CD4-positive, alpha-beta T cell (primary cell): ENCODE measurements around the gene MCM8. TPM values are rescaled to one million over a fixed set of nuclear protein-coding genes. Genes with fewer than 3 reads are reported as not detected.
"Not testable (repeated sequence)": the region's sequence is repeated elsewhere in the genome, so short reads cannot be mapped to it uniquely, and the experiment has no call there.

Experiments
- ATAC-seq: fragments of 200-7000 bp; cut with Tn5 transposase; one replicate; pipeline ENCODE4 v1.10.0; 2022; ENCODE audit warnings: mild to moderate bottlenecking; ENCODE audit not compliant: poor library complexity
- CTCF ChIA-PET: fragments of 350-600 bp; sonication (Branson Sonifier 250); formaldehyde crosslinking; loops from one replicate; lab custom pipeline; 2021; ENCODE audit warnings: antibody characterized with exemption, inconsistent platforms; lab: Charles Lee
- POLR2A ChIA-PET: fragments of 350-600 bp; sonication (Branson Sonifier 250); formaldehyde crosslinking; loops from one replicate; lab custom pipeline; 2021; ENCODE audit warnings: antibody characterized with exemption, inconsistent platforms; lab: Charles Lee
- DNase-seq, 14 experiments: peaks; one replicate each; pipeline ENCODE4 v3.0.0-alpha.2; 2013 to 2020; ENCODE audit warnings: mixed read lengths in 2 of 14
- H3K27ac ChIP-seq, 2 donors: one replicate each; pipeline versions ENCODE4 v1.5.1 to v1.7.0; 2013; ENCODE audit warnings: low read length in 2 of 2, low read depth in 1 of 2, mild to moderate bottlenecking in 1 of 2
- H3K27me3 ChIP-seq, 2 experiments: 1 replicate in 1 of 2; 2 replicates in 1 of 2; pipeline versions ENCODE4 v1.6.1 to v1.7.0; 2013; ENCODE audit warnings: low read length in 2 of 2, control low read depth in 1 of 2, mild to moderate bottlenecking in 1 of 2, moderate library complexity in 1 of 2; ENCODE audit not compliant: insufficient read depth in 2 of 2, control insufficient read depth in 1 of 2
- H3K36me3 ChIP-seq: one replicate; pipeline ENCODE4 v1.6.1; 2013; ENCODE audit warnings: low read length, control low read depth; ENCODE audit not compliant: insufficient read depth
- H3K4me1 ChIP-seq: one replicate; pipeline ENCODE4 v1.6.1; 2013; ENCODE audit warnings: low read length, control low read depth; ENCODE audit not compliant: insufficient read depth
- H3K4me3 ChIP-seq: one replicate; pipeline ENCODE4 v1.5.1; 2013; ENCODE audit warnings: mild to moderate bottlenecking, low read length, moderate library complexity
- H3K9me3 ChIP-seq, 2 experiments: 1 replicate in 1 of 2; 2 replicates in 1 of 2; pipeline versions ENCODE4 v1.6.1 to v1.7.0; 2013; ENCODE audit warnings: low read length in 2 of 2, mild to moderate bottlenecking in 2 of 2, control low read depth in 1 of 2, moderate library complexity in 1 of 2; ENCODE audit not compliant: control insufficient read depth in 1 of 2, insufficient read depth in 1 of 2
- H3K27ac Mint-ChIP-seq: one replicate; pipeline ENCODE4 v1.8.0; 2020; ENCODE audit warnings: mixed read lengths
- H3K27me3 Mint-ChIP-seq: one replicate; pipeline ENCODE4 v1.8.0; 2021; ENCODE audit warnings: mixed read lengths
- H3K36me3 Mint-ChIP-seq: one replicate; pipeline ENCODE4 v1.8.0; 2021; ENCODE audit warnings: low read depth, mixed read lengths
- H3K4me1 Mint-ChIP-seq: one replicate; pipeline ENCODE4 v1.8.0; 2021; ENCODE audit warnings: low read depth, mixed read lengths
- H3K4me3 Mint-ChIP-seq: one replicate; pipeline ENCODE4 v1.8.0; 2020; ENCODE audit warnings: mild to moderate bottlenecking, mixed read lengths
- H3K9me3 Mint-ChIP-seq: one replicate; pipeline ENCODE4 v1.8.0; 2020; ENCODE audit warnings: mixed read lengths
- intact Hi-C, 2 experiments: fragments of 100-400 bp; cut with DNase I in 1 of 2; cut with micrococcal nuclease in 1 of 2; formaldehyde crosslinking; loops; one replicate each; pipeline versions ENCODE4 v1.15.1 to v1.9.0; 2023 to 2025; cut with DNase I, micrococcal nuclease
- total RNA-seq, 174 experiments: library from RNA in 2 of 174; stranded (reverse) in 2 of 174; gene quantifications; one replicate each; pipeline ENCODE4 v1.2.3 and lab custom pipeline; 2021 to 2026
- TF ChIP-seq, protein P1 (sequence below): fragments of 200-600 bp; IDR thresholded peaks from one replicate; pipeline ENCODE4 v1.8.0; 2022; ENCODE audit warnings: antibody characterized with exemption, mild to moderate bottlenecking

The MCM8 gene
- total RNA-seq, 2 experiments from 2014 or later, result 1.4 to 1.7 TPM

DNA sequence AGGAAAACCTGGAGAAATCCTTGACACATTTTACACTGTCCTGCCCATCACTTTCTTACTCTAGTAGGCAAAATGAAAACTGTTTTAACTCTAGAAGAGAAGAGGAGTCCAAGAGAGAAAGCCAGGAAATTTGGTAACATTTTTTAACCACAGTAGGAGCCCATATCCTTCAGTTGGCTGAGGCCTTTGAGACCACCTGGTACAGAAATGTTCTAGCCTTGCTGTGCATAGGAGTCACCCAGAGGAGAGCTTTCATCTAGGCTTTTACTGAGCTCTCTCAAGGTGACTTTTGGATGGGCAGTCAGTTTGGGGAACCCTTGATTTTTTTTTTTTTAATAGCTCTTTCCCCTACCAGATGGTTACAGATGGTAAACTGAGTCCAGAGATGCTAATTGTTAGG is 78.4 kb downstream of the MCM8 start:
- Mint-ChIP-seq H3K9me3 (no peaks in the 10 kb centered on the region), H3K27me3 (no peaks in the 10 kb centered on the region), H3K27ac (no peak overlapping the region), H3K36me3 (peaks cover 53% of the 10 kb centered on the region), H3K4me1 (peaks cover 56% of the 10 kb centered on the region), H3K4me3 (no peak overlapping the region)
- no peak for DNase-seq
- CTCF ChIA-PET, result no interaction called here
- Histone ChIP-seq H3K36me3 (peaks cover 28% of the 10 kb centered on the region), H3K4me3 (no peak overlapping the region), H3K4me1 (peaks cover 4% of the 10 kb centered on the region), H3K27me3 (no peaks in the 10 kb centered on the region), H3K9me3 (no peaks in the 10 kb centered on the region), H3K27ac (no peak overlapping the region)
- POLR2A ChIA-PET, result no interaction called here
- ATAC-seq, result no peak
- TF ChIP-seq, protein P1, sequence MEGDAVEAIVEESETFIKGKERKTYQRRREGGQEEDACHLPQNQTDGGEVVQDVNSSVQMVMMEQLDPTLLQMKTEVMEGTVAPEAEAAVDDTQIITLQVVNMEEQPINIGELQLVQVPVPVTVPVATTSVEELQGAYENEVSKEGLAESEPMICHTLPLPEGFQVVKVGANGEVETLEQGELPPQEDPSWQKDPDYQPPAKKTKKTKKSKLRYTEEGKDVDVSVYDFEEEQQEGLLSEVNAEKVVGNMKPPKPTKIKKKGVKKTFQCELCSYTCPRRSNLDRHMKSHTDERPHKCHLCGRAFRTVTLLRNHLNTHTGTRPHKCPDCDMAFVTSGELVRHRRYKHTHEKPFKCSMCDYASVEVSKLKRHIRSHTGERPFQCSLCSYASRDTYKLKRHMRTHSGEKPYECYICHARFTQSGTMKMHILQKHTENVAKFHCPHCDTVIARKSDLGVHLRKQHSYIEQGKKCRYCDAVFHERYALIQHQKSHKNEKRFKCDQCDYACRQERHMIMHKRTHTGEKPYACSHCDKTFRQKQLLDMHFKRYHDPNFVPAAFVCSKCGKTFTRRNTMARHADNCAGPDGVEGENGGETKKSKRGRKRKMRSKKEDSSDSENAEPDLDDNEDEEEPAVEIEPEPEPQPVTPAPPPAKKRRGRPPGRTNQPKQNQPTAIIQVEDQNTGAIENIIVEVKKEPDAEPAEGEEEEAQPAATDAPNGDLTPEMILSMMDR, result no peak
- intact Hi-C loops, result no loop called here

DNA sequence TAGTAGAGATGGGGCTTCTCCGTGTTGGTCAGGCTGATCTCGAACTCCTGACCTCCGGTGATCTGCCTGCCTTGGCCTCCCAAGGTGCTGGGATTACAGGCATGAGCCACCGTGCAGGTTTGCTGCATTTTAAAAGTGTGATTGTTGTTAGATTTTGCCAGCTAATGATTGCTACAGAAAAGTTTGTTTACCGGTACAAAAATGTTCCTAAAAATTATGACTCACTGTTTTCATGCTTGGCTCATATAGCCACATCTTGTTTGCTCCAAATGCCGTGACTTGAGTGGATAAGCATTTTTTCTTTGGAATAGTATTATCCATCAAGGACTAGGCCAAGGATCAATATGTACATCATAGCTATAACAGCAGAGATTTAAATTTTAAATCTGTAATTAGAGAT is 79.1 kb downstream of the MCM8 start:
- Histone ChIP-seq H3K9me3 (no peaks in the 10 kb centered on the region), H3K4me3 (no peak overlapping the region), H3K4me1 (peaks cover 4% of the 10 kb centered on the region), H3K27ac (no peak overlapping the region), H3K36me3 (peaks cover 28% of the 10 kb centered on the region), H3K27me3 (no peaks in the 10 kb centered on the region)
- ChIA-PET CTCF (no interaction called here), POLR2A (no interaction called here)
- Mint-ChIP-seq H3K4me3 (no peak overlapping the region), H3K27ac (no peak overlapping the region), H3K36me3 (peaks cover 53% of the 10 kb centered on the region), H3K4me1 (peaks cover 58% of the 10 kb centered on the region), H3K9me3 (no peaks in the 10 kb centered on the region), H3K27me3 (no peaks in the 10 kb centered on the region)
- intact Hi-C loops, result no loop called here
- DNase-seq (no peak), ATAC-seq (no peak)
- TF ChIP-seq, protein P1, result no peak

DNA sequence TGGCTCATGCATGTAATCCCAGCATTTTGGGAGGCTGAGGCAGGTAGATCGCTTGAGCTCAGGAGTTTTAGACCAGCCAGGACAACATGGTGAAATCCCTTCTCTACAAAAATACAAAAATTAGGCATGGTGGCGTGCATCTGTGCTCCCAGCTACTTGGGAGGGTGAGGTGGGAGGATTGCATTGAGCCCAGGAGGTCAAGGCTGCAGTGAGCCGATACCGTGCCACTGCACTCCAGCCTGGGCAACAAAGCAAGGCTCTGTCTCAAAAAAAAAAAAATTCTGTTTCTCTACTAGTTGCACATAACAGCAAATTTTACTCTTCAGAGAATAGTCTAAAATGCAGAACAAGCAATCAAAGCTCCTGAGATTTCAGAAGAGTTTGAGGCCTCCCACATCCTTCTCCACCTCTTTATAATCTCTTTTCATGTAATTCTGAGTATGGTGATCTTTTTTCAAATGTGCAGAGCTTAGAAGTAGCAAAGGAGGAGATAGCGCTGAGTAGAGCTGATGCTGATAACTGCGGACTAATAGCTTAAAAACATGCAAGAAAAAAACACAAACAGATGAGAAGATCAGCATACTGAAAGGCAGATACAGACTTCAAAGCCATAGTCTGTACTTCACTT is 80.1 kb downstream of the MCM8 start:
- Mint-ChIP-seq H3K36me3 (peaks cover 52% of the 10 kb centered on the region), H3K4me3 (peak overlapping the region; percentile 30), H3K4me1 (peaks cover 56% of the 10 kb centered on the region), H3K27me3 (no peaks in the 10 kb centered on the region), H3K27ac (peak overlapping the region; percentile 31), H3K9me3 (no peaks in the 10 kb centered on the region)
- Histone ChIP-seq H3K9me3 (no peaks in the 10 kb centered on the region), H3K4me1 (peaks cover 4% of the 10 kb centered on the region), H3K4me3 (no peak overlapping the region), H3K27ac (no peak overlapping the region), H3K27me3 (no peaks in the 10 kb centered on the region), H3K36me3 (peaks cover 29% of the 10 kb centered on the region)
- TF ChIP-seq, protein P1, result no peak
- ATAC-seq, result peak; percentile 75
- CTCF ChIA-PET, result interaction anchor here (1.1 kb wide), 1 partner anchor 502 kb away, joined by 3 read pairs; no protein-coding TSS in a partner anchor
- DNase-seq, result peak in 3 of 14 experiments; percentile 17 to 31 (median 23)
- POLR2A ChIA-PET, result interaction anchor here (0.6 to 1.1 kb wide), 4 partner anchors 20 to 1357 kb away, joined by 3 to 4 read pairs (median 4); no protein-coding TSS in a partner anchor
- intact Hi-C loops, result no loop called here

DNA sequence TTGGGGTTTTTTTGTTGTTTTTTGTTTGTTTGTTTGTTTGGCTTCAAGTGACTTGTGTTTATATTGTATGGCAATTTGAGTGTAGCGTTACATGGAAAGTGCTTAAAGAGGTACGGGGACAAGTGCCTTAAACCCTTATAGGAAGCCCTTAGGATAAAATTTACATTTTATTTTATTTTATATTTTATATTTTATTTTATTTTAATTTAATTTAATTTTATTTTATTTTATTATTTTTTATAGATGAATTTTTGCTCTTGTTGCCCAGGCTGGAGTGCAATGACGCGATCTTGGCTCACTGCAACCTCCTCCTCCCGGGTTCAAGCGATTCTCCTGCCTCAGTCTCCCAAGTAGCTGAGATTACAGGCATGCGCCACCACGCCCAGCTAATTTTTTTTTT is 82.5 kb downstream of the MCM8 start:
- H3K27me3 ChIP-seq, H3K4me3 Mint-ChIP-seq, ATAC-seq, DNase-seq, CTCF ChIA-PET, H3K9me3 Mint-ChIP-seq, H3K9me3 ChIP-seq, H3K27me3 Mint-ChIP-seq, POLR2A ChIA-PET, H3K27ac ChIP-seq, H3K4me1 ChIP-seq, intact Hi-C loops, H3K27ac Mint-ChIP-seq, H3K4me3 ChIP-seq: not testable (repeated sequence)
- Mint-ChIP-seq H3K36me3 (peaks cover 56% of the 10 kb centered on the region), H3K4me1 (peaks cover 39% of the 10 kb centered on the region)
- peaks cover 43% of the 10 kb centered on the region for H3K36me3 ChIP-seq
